BE2C (cell line): ENCODE results near the gene SLC35B2.
A peak's percentile ranks its signal among the peaks of the same experiment; 100 is the strongest.

ENCODE experiments used
- DNase-seq: peaks from one replicate; pipeline ENCODE4 v3.0.0-alpha.2; 2020
- H3K27me3 ChIP-seq: fragments of 250-450 bp; sonication (Bioruptor Pico); 2 replicates; pipeline ENCODE4 v1.5.1; 2020; ENCODE audit warnings: mild to moderate bottlenecking
- H3K36me3 ChIP-seq: fragments of 250-450 bp; sonication (Bioruptor Pico); 2 replicates; pipeline ENCODE4 v1.5.1; 2020; ENCODE audit warnings: mild to moderate bottlenecking
- H3K4me1 ChIP-seq: fragments of 250-450 bp; sonication (Bioruptor Pico); 2 replicates; pipeline ENCODE4 v1.5.1; 2020
- H3K4me3 ChIP-seq: 2 replicates; pipeline ENCODE4 v1.5.1; 2011; ENCODE audit warnings: low read depth, low read length
- H3K9me3 ChIP-seq: fragments of 250-450 bp; sonication (Bioruptor Pico); 2 replicates; pipeline ENCODE4 v1.5.1; 2020
- CTCF ChIP-seq: IDR thresholded peaks from 2 replicates; pipeline ENCODE4 v1.5.1; 2012; ENCODE audit warnings: mild to moderate bottlenecking, low read depth, low read length

SLC35B2 gene

GRCh38 chr6:44298055-44298803 is 40.9 kb upstream of the SLC35B2 start:
- DNase-seq: no peak
- peaks cover 29% of the 10 kb centered on the region for H3K36me3 ChIP-seq
- peaks cover 3% of the 10 kb centered on the region; the same call in 1 of the 2 replicates for H3K27me3 ChIP-seq
- peak overlapping the region; percentile 48 for H3K4me3 ChIP-seq
- 0 out of 2 replicates have a peak, but pooled peaks have one; percentile 12 for TF ChIP-seq CTCF
- H3K4me1 ChIP-seq: peaks cover 5% of the 10 kb centered on the region; the same call in 1 of the 2 replicates
- H3K9me3 ChIP-seq: no peaks in the 10 kb centered on the region

- Histone ChIP-seq H3K4me1 (peaks cover 5% of the 10 kb centered on the region; the same call in 1 of the 2 replicates), H3K9me3 (no peaks in the 10 kb centered on the region), H3K4me3 (peak overlapping the region; percentile 48), H3K36me3 (peaks cover 20% of the 10 kb centered on the region), H3K27me3 (peaks cover 3% of the 10 kb centered on the region; the same call in 1 of the 2 replicates)
- DNase-seq: peak; percentile 74
- no peak for TF ChIP-seq CTCF
Observed at GRCh38 chr6:44297063-44298038, 40.0 kb upstream of the SLC35B2 start.

GRCh38 chr6:44294832-44295791 is 37.8 kb upstream of the SLC35B2 start:
- DNase-seq: no peak
- TF ChIP-seq CTCF: no peak
- Histone ChIP-seq H3K9me3 (no peaks in the 10 kb centered on the region), H3K27me3 (peaks cover 3% of the 10 kb centered on the region; the same call in 1 of the 2 replicates), H3K36me3 (peaks cover 1% of the 10 kb centered on the region), H3K4me1 (peaks cover 5% of the 10 kb centered on the region; the same call in 1 of the 2 replicates), H3K4me3 (no peak overlapping the region)

GRCh38 chr6:44292661-44293365 is 35.5 kb upstream of the SLC35B2 start:
- no peaks in the 10 kb centered on the region for H3K9me3 ChIP-seq
- TF ChIP-seq CTCF: no peak
- H3K4me1 ChIP-seq: no peaks in the 10 kb centered on the region
- DNase-seq: no peak
- H3K4me3 ChIP-seq: no peak overlapping the region
- H3K36me3 ChIP-seq: no peaks in the 10 kb centered on the region
- H3K27me3 ChIP-seq: peaks cover 3% of the 10 kb centered on the region; the same call in 1 of the 2 replicates

- Histone ChIP-seq H3K9me3 (no peaks in the 10 kb centered on the region), H3K4me1 (no peaks in the 10 kb centered on the region), H3K36me3 (no peaks in the 10 kb centered on the region), H3K4me3 (no peak overlapping the region), H3K27me3 (peaks cover 3% of the 10 kb centered on the region; the same call in 1 of the 2 replicates)
- TF ChIP-seq CTCF: no peak
- DNase-seq: no peak
Observed at GRCh38 chr6:44291841-44292240, 34.5 kb upstream of the SLC35B2 start.
